Keratinocyte (primary cell): ENCODE measurements around the gene RPS25. TPM values are rescaled to one million over a fixed set of nuclear protein-coding genes. Genes with fewer than 3 reads are reported as not detected.
"Not testable (repeated sequence)": the region's sequence is repeated elsewhere in the genome, so short reads cannot be mapped to it uniquely, and the experiment has no call there.

ENCODE experiments used
- DNase-seq: peaks from one replicate; pipeline ENCODE4 v3.0.0-alpha.2; 2011; ENCODE audit warnings: low read depth, missing footprints, low spot score
- FAIRE-seq: peaks from 2 replicates; lab custom pipeline; 2011; peaks lifted over from hg19 to GRCh38; lab: Jason Lieb, UNC
- H2AFZ ChIP-seq: 2 replicates; pipeline ENCODE4 v1.6.0; 2012; ENCODE audit warnings: low read length, control low read depth, inconsistent platforms; ENCODE audit not compliant: control insufficient read depth
- H3K27ac ChIP-seq: 2 replicates; pipeline ENCODE4 v1.5.1; 2011; ENCODE audit warnings: low read length; ENCODE audit not compliant: control insufficient read depth, insufficient read depth
- H3K27me3 ChIP-seq: 3 replicates; pipeline ENCODE4 v1.6.0; 2011; ENCODE audit warnings: low read length; ENCODE audit not compliant: control insufficient read depth, insufficient read depth; ENCODE audit errors: extremely low read depth
- H3K36me3 ChIP-seq, 2 experiments: 2 replicates in 1 of 2; 3 replicates in 1 of 2; pipeline ENCODE4 v1.5.1; 2011; ENCODE audit warnings: low read length in 2 of 2, mild to moderate bottlenecking in 1 of 2; ENCODE audit not compliant: control insufficient read depth in 2 of 2, insufficient read depth in 2 of 2; ENCODE audit errors: extremely low read depth in 1 of 2
- H3K4me1 ChIP-seq: 3 replicates; pipeline ENCODE4 v1.5.1; 2011; ENCODE audit warnings: low read length; ENCODE audit not compliant: control insufficient read depth, insufficient read depth; ENCODE audit errors: extremely low read depth
- H3K4me2 ChIP-seq: 3 replicates; pipeline ENCODE4 v1.6.0; 2011; ENCODE audit warnings: low read depth, low read length; ENCODE audit not compliant: control insufficient read depth, insufficient read depth; ENCODE audit errors: extremely low read depth
- H3K4me3 ChIP-seq, 3 experiments: fragments of 200-600 bp in 1 of 3; sonication (generic) in 1 of 3; 2 replicates in 2 of 3; 3 replicates in 1 of 3; pipeline ENCODE4 v1.5.1; 2011 to 2016; ENCODE audit warnings: low read length in 3 of 3, mild to moderate bottlenecking in 3 of 3, control low read depth in 2 of 3, inconsistent platforms in 1 of 3, low read depth in 1 of 3, mixed read lengths in 1 of 3, mixed run types in 1 of 3, moderate library complexity in 1 of 3; ENCODE audit not compliant: control insufficient read depth in 2 of 3, insufficient read depth in 2 of 3; ENCODE audit errors: extremely low read depth in 1 of 3
- H3K79me2 ChIP-seq: 2 replicates; pipeline ENCODE4 v1.6.0; 2012; ENCODE audit warnings: low read length; ENCODE audit not compliant: control insufficient read depth, insufficient read depth
- H3K9ac ChIP-seq: 3 replicates; pipeline ENCODE4 v1.6.0; 2011; ENCODE audit warnings: low read length; ENCODE audit not compliant: control insufficient read depth, insufficient read depth; ENCODE audit errors: extremely low read depth
- H3K9me1 ChIP-seq: 3 replicates; pipeline ENCODE4 v1.6.0; 2011; ENCODE audit warnings: low read length; ENCODE audit not compliant: control insufficient read depth, insufficient read depth; ENCODE audit errors: extremely low read depth
- H3K9me3 ChIP-seq: 2 replicates; pipeline ENCODE4 v1.5.1; 2012; ENCODE audit warnings: low read depth, low read length; ENCODE audit not compliant: control insufficient read depth
- H4K20me1 ChIP-seq: 3 replicates; pipeline ENCODE4 v1.6.0; 2011; ENCODE audit warnings: low read length; ENCODE audit not compliant: control insufficient read depth, insufficient read depth; ENCODE audit errors: extremely low read depth
- EZH2 ChIP-seq: IDR thresholded peaks from one replicate; pipeline ENCODE4 v1.6.1; 2012; ENCODE audit warnings: inconsistent platforms, mild to moderate bottlenecking, low read length, moderate library complexity
- dilution Hi-C: fragments of 300-500 bp; cut with MboI; formaldehyde crosslinking; loops from one replicate; pipeline ENCODE4 v1.7.0; 2020; ENCODE audit warnings: low sequenced_read_pairs; ENCODE audit not compliant: extremely low pct_ligation_motif_present
- polyA plus RNA-seq, 5 experiments: library from polyadenylated mRNA; depleted of rRNA in 3 of 5; stranded (reverse) in 3 of 5; stranded (forward) in 1 of 5; unstranded in 1 of 5; fragments of >200 nt; gene quantifications; 1 replicate in 1 of 5; 2 replicates in 3 of 5; 3 replicates in 1 of 5; pipeline versions ENCODE4 v1.2.1 to v1.2.3, GENCODE V29; 2011 to 2012; ENCODE audit warnings: missing spikeins in 2 of 5, low read depth in 1 of 5, low replicate concordance in 1 of 5
- TF ChIP-seq, protein P1 (sequence below), 3 experiments: IDR thresholded peaks in 1 of 3; conservative IDR thresholded peaks in 1 of 3; optimal IDR thresholded peaks in 1 of 3; 2 replicates in 2 of 3; 3 replicates in 1 of 3; pipeline versions ENCODE3 to v1.5.1; 2011; ENCODE audit warnings: low read length in 3 of 3, mild to moderate bottlenecking in 3 of 3, moderate library complexity in 2 of 3, control low read depth in 1 of 3, inconsistent platforms in 1 of 3; ENCODE audit not compliant: insufficient read depth in 2 of 3; ENCODE audit errors: extremely low read depth in 1 of 3

Gene RPS25
- polyA plus RNA-seq, 1 donor (not counting 4 experiments of a cell fraction or from before 2014, with no cell fraction given), result 978 TPM

DNA sequence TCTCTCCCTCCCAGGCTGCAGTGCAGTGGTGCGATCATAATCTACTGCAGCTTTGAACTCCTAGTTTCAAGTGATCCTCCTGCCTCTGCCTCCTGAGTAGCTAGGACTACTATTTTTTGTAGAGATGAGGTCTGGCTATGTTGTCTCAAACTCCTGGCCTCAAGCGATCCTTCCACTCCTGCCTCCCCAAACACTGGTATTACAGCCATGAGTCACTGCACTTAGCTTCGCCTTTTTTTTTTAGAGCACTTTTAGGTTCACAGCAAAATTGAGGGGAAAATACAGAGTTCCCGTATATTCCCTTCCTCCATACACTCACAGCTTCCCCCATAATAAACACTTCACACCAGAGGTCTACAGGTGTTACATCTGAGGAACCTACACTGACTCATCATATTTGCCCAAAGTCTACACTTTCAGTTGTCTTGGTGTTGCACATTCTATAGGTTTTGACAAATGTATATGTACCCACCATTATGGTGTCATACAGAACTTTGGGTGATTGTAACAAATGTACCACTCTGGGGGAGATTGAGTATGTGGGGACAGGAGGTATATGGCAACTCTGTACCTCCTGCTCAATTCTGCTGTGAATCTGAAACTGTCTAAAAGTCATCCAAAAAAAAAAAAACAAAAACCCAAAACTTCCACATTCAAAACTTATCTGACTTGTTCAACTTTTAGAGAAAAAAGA, 23.8 kb upstream of the RPS25 start:
- H3K36me3 ChIP-seq, result peaks cover 9 to 23% of the 10 kb centered on the region in 2 experiments
- H3K27ac ChIP-seq, result no peak overlapping the region
- TF ChIP-seq, protein P1, sequence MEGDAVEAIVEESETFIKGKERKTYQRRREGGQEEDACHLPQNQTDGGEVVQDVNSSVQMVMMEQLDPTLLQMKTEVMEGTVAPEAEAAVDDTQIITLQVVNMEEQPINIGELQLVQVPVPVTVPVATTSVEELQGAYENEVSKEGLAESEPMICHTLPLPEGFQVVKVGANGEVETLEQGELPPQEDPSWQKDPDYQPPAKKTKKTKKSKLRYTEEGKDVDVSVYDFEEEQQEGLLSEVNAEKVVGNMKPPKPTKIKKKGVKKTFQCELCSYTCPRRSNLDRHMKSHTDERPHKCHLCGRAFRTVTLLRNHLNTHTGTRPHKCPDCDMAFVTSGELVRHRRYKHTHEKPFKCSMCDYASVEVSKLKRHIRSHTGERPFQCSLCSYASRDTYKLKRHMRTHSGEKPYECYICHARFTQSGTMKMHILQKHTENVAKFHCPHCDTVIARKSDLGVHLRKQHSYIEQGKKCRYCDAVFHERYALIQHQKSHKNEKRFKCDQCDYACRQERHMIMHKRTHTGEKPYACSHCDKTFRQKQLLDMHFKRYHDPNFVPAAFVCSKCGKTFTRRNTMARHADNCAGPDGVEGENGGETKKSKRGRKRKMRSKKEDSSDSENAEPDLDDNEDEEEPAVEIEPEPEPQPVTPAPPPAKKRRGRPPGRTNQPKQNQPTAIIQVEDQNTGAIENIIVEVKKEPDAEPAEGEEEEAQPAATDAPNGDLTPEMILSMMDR (optimal IDR thresholded peaks at IDR 0.05 in 1 of 3, IDR thresholded peaks at IDR 0.05 in 1 of 3, conservative IDR thresholded peaks at IDR 0.05 in 1 of 3; ENCODE audit: extremely low read depth in 1 of 3, insufficient read depth in 2 of 3, low read length in 3 of 3), result no peak
- no peak for TF ChIP-seq EZH2
- no peaks in the 10 kb centered on the region for H3K79me2 ChIP-seq
- H3K27me3 ChIP-seq, result no peaks in the 10 kb centered on the region
- H2AFZ ChIP-seq, result no peak overlapping the region
- H3K9me1 ChIP-seq, result no peaks in the 10 kb centered on the region
- H4K20me1 ChIP-seq, result no peaks in the 10 kb centered on the region
- H3K9ac ChIP-seq, result no peak overlapping the region
- H3K9me3 ChIP-seq, result no peaks in the 10 kb centered on the region
- dilution Hi-C loops, result no loop called here
- DNase-seq (no peak), FAIRE-seq (peak; percentile 9)
- H3K4me2 ChIP-seq, result no peak overlapping the region
- no peak overlapping the region for H3K4me3 ChIP-seq
- no peaks in the 10 kb centered on the region for H3K4me1 ChIP-seq

DNA sequence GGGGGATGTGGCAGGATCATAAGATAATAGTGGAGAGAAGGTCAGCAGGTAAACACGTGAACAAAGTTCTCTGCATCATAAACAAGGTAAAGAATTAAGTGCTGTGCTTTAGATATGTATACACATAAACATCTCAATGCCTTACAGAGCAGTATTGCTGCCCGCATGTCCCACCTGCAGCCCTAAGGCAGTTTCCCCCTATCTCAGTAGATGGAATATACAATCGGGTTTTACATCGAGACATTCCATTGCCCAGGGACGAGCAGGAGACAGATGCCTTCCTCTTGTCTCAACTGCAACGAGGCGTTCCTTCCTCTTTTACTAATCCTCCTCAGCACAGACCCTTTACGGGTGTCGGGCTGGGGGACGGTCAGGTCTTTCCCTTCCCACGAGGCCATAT, 21.3 kb upstream of the RPS25 start:
- H3K9me3 ChIP-seq, H3K4me3 ChIP-seq, H3K9ac ChIP-seq, H3K79me2 ChIP-seq, H3K9me1 ChIP-seq, H3K36me3 ChIP-seq, H3K27me3 ChIP-seq, H3K4me2 ChIP-seq, H2AFZ ChIP-seq, H3K27ac ChIP-seq, FAIRE-seq, dilution Hi-C loops, H3K4me1 ChIP-seq, H4K20me1 ChIP-seq, DNase-seq: not testable (repeated sequence)

DNA sequence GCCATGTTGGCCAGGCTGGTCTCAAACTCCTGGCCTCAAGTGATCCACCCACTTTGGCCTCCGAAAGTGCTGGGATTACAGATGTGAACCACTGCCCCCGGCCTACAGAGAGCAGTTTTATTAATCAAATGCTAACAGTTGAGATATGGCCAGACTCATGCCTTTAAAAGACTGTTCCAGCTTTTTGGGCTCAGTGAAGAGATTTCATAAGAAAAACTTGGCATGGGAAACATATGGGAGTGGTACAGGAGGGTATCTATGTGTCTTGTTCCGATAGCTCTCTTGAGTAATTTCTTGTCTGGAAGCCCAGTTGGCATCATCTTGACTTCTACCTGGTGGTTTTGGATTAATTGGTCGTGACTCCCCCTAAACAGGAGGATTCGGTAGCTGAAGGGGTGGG, 20.7 kb upstream of the RPS25 start:
- TF ChIP-seq EZH2, result no peak
- TF ChIP-seq, protein P1 (optimal IDR thresholded peaks at IDR 0.05 in 1 of 3, IDR thresholded peaks at IDR 0.05 in 1 of 3, conservative IDR thresholded peaks at IDR 0.05 in 1 of 3; ENCODE audit: extremely low read depth in 1 of 3, insufficient read depth in 2 of 3, low read length in 3 of 3), result no peak
- Histone ChIP-seq H2AFZ (no peak overlapping the region), H3K9me1 (no peaks in the 10 kb centered on the region), H3K27ac (no peak overlapping the region), H3K9me3 (no peaks in the 10 kb centered on the region), H3K9ac (no peak overlapping the region), H3K4me1 (no peaks in the 10 kb centered on the region), H3K79me2 (no peaks in the 10 kb centered on the region), H3K4me2 (no peak overlapping the region), H3K36me3 (no peaks in the 10 kb centered on the region), H3K4me3 (no peak overlapping the region), H4K20me1 (no peaks in the 10 kb centered on the region), H3K27me3 (no peaks in the 10 kb centered on the region)
- dilution Hi-C loops, result no loop called here
- DNase-seq, result no peak
- no peak for FAIRE-seq
